Activated B cell treated with CpG ODN at 0.5 μM for 24 hours (primary cell): ENCODE measurements around the gene C3orf20. TPM values are rescaled to one million over a fixed set of nuclear protein-coding genes. Genes with fewer than 3 reads are reported as not detected.

Source experiments
- ATAC-seq: fragments of 200-7000 bp; cut with Tn5 transposase; one replicate; pipeline ENCODE4 v1.10.0; 2021; ENCODE audit warnings: low read depth, mild to moderate bottlenecking, moderate library complexity
- CTCF ChIA-PET: fragments of 350-600 bp; sonication (Branson Sonifier 250); formaldehyde crosslinking; loops from one replicate; lab custom pipeline; 2021; ENCODE audit warnings: antibody characterized with exemption; lab: Charles Lee
- POLR2A ChIA-PET: fragments of 350-600 bp; sonication (Branson Sonifier 250); formaldehyde crosslinking; loops from one replicate; lab custom pipeline; 2021; ENCODE audit warnings: antibody characterized with exemption; lab: Charles Lee
- DNase-seq: peaks from one replicate; pipeline ENCODE4 v3.0.0; 2022
- H3K27ac Mint-ChIP-seq: one replicate; pipeline ENCODE4 v1.8.0; 2020; ENCODE audit warnings: mixed read lengths
- H3K27me3 Mint-ChIP-seq: one replicate; pipeline ENCODE4 v1.8.0; 2021; ENCODE audit warnings: mixed read lengths
- H3K36me3 Mint-ChIP-seq: one replicate; pipeline ENCODE4 v1.8.0; 2021; ENCODE audit warnings: low read depth, mixed read lengths
- H3K4me1 Mint-ChIP-seq: one replicate; pipeline ENCODE4 v1.8.0; 2021; ENCODE audit warnings: mixed read lengths
- H3K4me3 Mint-ChIP-seq: one replicate; pipeline ENCODE4 v1.8.0; 2020; ENCODE audit warnings: mild to moderate bottlenecking, mixed read lengths
- H3K9me3 Mint-ChIP-seq: one replicate; pipeline ENCODE4 v1.8.0; 2020; ENCODE audit warnings: mixed read lengths
- CTCF ChIP-seq: fragments of 200-600 bp; IDR thresholded peaks from one replicate; pipeline ENCODE4 v1.8.0; 2022; ENCODE audit warnings: antibody characterized with exemption, mild to moderate bottlenecking
- intact Hi-C: fragments of 100-400 bp; cut with micrococcal nuclease; formaldehyde crosslinking; loops from one replicate; pipeline ENCODE4 v1.15.1; 2024
- total RNA-seq: library from RNA; stranded (reverse); gene quantifications from 2 replicates; pipeline ENCODE4 v1.2.3, GENCODE V29; 2022

C3orf20 gene
- total RNA-seq, 1 donor from 2014 or later, result 0.16 TPM

GRCh38 chr3:14803981-14804834 lies 129.3 kb downstream of the C3orf20 start:
- TF ChIP-seq CTCF, result no peak
- ATAC-seq (no peak), DNase-seq (no peak)
- ChIA-PET CTCF (no interaction called here), POLR2A (no interaction called here)
- Mint-ChIP-seq H3K4me1 (no peaks in the 10 kb centered on the region), H3K9me3 (peaks cover 2% of the 10 kb centered on the region), H3K36me3 (no peaks in the 10 kb centered on the region), H3K4me3 (no peak overlapping the region), H3K27ac (no peak overlapping the region), H3K27me3 (peaks cover 40% of the 10 kb centered on the region)
- intact Hi-C loops, result no loop called here

- Mint-ChIP-seq H3K27ac (no peak overlapping the region), H3K27me3 (peaks cover 43% of the 10 kb centered on the region), H3K4me3 (no peak overlapping the region), H3K9me3 (no peaks in the 10 kb centered on the region), H3K36me3 (no peaks in the 10 kb centered on the region), H3K4me1 (no peaks in the 10 kb centered on the region)
- ChIA-PET CTCF (no interaction called here), POLR2A (no interaction called here)
- ATAC-seq (no peak), DNase-seq (no peak)
- TF ChIP-seq CTCF, result no peak
- intact Hi-C loops, result no loop called here
These were observed 130.2 kb downstream of the C3orf20 start for GRCh38 chr3:14804835-14805780.

GRCh38 chr3:14805961-14806537 lies 131.1 kb downstream of the C3orf20 start:
- no peaks in the 10 kb centered on the region for H3K9me3 Mint-ChIP-seq
- H3K27me3 Mint-ChIP-seq, result peaks cover 42% of the 10 kb centered on the region
- intact Hi-C loops, result no loop called here
- H3K4me3 Mint-ChIP-seq, result no peak overlapping the region
- ATAC-seq (no peak), DNase-seq (no peak)
- CTCF ChIA-PET, result no interaction called here
- H3K27ac Mint-ChIP-seq, result no peak overlapping the region
- POLR2A ChIA-PET, result no interaction called here
- peaks cover 2% of the 10 kb centered on the region for H3K4me1 Mint-ChIP-seq
- no peaks in the 10 kb centered on the region for H3K36me3 Mint-ChIP-seq
- TF ChIP-seq CTCF, result no peak

GRCh38 chr3:14806641-14807263 lies 131.8 kb downstream of the C3orf20 start:
- ATAC-seq (peak; percentile 28), DNase-seq (no peak)
- TF ChIP-seq CTCF, result no peak
- H3K9me3 Mint-ChIP-seq, result no peaks in the 10 kb centered on the region
- peaks cover 5% of the 10 kb centered on the region for H3K4me1 Mint-ChIP-seq
- ChIA-PET POLR2A (no interaction called here), CTCF (no interaction called here)
- H3K27me3 Mint-ChIP-seq, result peaks cover 46% of the 10 kb centered on the region
- no peak overlapping the region for H3K27ac Mint-ChIP-seq
- intact Hi-C loops, result no loop called here
- H3K36me3 Mint-ChIP-seq, result no peaks in the 10 kb centered on the region
- no peak overlapping the region for H3K4me3 Mint-ChIP-seq
